ENCODE measurements around the gene E2F4. TPM values are rescaled to one million over a fixed set of nuclear protein-coding genes. Genes with fewer than 3 reads are reported as not detected.

E2F4 gene
- total and polyA plus RNA-seq, 2 of the 13 experiments (the other 11 are each of a cell fraction or from before 2014, with no cell fraction given) = 84.8 to 91.2 TPM

DNA sequence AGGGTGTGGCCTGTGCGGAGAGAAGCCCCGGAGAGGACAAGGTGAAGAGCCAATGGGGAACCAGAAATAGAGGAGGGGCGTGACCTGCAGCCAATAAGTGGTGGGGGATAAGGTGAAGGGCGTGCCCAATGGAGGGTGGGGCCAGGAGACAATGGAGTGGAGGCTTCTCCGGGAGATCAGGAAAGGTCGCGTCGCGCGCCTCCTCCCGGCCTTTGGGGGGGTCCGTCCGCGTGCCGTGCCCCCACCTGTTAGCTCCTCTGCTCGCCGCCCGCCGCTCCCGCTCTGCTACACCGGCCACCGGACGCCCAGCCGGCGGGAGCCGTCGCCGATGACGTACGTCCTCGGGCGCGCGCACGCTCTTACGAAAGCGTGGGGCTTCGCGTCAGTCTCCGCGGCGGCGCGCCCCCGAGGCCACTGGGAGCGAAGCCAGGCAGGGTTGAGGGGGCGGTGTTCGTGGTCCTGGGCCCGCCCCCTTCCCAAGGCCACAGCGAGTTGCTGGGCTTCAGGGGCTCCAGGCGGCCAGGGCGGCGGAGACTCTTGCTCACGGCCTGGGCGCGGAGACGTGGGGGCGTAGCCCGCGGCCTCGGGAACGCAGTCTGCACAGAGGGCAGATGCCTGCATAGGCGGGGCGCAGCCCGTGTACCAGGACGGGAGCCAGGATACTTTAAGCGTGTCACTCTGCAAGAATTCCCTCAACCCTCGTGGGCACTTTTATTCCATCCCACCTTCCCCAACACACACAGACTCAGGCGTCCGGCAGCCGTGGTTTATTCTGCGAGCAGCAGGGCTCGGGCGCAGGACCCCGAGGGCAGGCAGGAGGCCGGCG is 8.1 kb upstream of the E2F4 start, which contains the start of gene MATCAP1 (continued):
- TF ChIP-seq, protein P1, sequence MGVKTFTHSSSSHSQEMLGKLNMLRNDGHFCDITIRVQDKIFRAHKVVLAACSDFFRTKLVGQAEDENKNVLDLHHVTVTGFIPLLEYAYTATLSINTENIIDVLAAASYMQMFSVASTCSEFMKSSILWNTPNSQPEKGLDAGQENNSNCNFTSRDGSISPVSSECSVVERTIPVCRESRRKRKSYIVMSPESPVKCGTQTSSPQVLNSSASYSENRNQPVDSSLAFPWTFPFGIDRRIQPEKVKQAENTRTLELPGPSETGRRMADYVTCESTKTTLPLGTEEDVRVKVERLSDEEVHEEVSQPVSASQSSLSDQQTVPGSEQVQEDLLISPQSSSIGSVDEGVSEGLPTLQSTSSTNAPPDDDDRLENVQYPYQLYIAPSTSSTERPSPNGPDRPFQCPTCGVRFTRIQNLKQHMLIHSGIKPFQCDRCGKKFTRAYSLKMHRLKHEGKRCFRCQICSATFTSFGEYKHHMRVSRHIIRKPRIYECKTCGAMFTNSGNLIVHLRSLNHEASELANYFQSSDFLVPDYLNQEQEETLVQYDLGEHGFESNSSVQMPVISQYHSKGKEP (CRISPR knock-in tag; IDR thresholded peaks at IDR 0.05) = no peak
- TF ChIP-seq, protein P2, sequence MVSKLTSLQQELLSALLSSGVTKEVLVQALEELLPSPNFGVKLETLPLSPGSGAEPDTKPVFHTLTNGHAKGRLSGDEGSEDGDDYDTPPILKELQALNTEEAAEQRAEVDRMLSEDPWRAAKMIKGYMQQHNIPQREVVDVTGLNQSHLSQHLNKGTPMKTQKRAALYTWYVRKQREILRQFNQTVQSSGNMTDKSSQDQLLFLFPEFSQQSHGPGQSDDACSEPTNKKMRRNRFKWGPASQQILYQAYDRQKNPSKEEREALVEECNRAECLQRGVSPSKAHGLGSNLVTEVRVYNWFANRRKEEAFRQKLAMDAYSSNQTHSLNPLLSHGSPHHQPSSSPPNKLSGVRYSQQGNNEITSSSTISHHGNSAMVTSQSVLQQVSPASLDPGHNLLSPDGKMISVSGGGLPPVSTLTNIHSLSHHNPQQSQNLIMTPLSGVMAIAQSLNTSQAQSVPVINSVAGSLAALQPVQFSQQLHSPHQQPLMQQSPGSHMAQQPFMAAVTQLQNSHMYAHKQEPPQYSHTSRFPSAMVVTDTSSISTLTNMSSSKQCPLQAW (CRISPR knock-in tag; IDR thresholded peaks at IDR 0.05) = no peak; the same call in 1 of the 2 replicates
- TF ChIP-seq MED1 (CRISPR knock-in tag; IDR thresholded peaks at IDR 0.05) (0 out of 2 replicates have a peak, but pooled peaks have one; percentile 63), HDAC1 (CRISPR knock-in tag; IDR thresholded peaks at IDR 0.05) (peak; percentile 91), XBP1 (CRISPR knock-in tag; IDR thresholded peaks at IDR 0.05) (no peak; the same call in 1 of the 2 replicates), SMC3 (IDR thresholded peaks at IDR 0.05; ENCODE audit: low read length) (no peak), STAT5B (CRISPR knock-in tag; IDR thresholded peaks at IDR 0.05) (no peak), ZNF678 (CRISPR knock-in tag; IDR thresholded peaks at IDR 0.05) (0 out of 2 replicates have a peak, but pooled peaks have one; percentile 84), GZF1 (CRISPR knock-in tag; IDR thresholded peaks at IDR 0.05) (0 out of 2 replicates have a peak, but pooled peaks have one; percentile 41), FOXA1 (IDR thresholded peaks at IDR 0.05) (no peak), FOXA1 (CRISPR knock-in tag; IDR thresholded peaks at IDR 0.05) (0 out of 2 replicates have a peak, but pooled peaks have one; percentile 7)
- TF ChIP-seq, protein P3, sequence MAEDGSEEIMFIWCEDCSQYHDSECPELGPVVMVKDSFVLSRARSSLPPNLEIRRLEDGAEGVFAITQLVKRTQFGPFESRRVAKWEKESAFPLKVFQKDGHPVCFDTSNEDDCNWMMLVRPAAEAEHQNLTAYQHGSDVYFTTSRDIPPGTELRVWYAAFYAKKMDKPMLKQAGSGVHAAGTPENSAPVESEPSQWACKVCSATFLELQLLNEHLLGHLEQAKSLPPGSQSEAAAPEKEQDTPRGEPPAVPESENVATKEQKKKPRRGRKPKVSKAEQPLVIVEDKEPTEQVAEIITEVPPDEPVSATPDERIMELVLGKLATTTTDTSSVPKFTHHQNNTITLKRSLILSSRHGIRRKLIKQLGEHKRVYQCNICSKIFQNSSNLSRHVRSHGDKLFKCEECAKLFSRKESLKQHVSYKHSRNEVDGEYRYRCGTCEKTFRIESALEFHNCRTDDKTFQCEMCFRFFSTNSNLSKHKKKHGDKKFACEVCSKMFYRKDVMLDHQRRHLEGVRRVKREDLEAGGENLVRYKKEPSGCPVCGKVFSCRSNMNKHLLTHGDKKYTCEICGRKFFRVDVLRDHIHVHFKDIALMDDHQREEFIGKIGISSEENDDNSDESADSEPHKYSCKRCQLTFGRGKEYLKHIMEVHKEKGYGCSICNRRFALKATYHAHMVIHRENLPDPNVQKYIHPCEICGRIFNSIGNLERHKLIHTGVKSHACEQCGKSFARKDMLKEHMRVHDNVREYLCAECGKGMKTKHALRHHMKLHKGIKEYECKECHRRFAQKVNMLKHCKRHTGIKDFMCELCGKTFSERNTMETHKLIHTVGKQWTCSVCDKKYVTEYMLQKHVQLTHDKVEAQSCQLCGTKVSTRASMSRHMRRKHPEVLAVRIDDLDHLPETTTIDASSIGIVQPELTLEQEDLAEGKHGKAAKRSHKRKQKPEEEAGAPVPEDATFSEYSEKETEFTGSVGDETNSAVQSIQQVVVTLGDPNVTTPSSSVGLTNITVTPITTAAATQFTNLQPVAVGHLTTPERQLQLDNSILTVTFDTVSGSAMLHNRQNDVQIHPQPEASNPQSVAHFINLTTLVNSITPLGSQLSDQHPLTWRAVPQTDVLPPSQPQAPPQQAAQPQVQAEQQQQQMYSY (CRISPR knock-in tag; IDR thresholded peaks at IDR 0.05) = no peak
- TF ChIP-seq, protein P4, sequence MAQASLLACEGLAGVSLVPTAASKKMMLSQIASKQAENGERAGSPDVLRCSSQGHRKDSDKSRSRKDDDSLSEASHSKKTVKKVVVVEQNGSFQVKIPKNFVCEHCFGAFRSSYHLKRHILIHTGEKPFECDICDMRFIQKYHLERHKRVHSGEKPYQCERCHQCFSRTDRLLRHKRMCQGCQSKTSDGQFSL (CRISPR knock-in tag; IDR thresholded peaks at IDR 0.05) = peak; percentile 84
- TF ChIP-seq, protein P5, sequence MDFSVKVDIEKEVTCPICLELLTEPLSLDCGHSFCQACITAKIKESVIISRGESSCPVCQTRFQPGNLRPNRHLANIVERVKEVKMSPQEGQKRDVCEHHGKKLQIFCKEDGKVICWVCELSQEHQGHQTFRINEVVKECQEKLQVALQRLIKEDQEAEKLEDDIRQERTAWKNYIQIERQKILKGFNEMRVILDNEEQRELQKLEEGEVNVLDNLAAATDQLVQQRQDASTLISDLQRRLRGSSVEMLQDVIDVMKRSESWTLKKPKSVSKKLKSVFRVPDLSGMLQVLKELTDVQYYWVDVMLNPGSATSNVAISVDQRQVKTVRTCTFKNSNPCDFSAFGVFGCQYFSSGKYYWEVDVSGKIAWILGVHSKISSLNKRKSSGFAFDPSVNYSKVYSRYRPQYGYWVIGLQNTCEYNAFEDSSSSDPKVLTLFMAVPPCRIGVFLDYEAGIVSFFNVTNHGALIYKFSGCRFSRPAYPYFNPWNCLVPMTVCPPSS (IDR thresholded peaks at IDR 0.05) = no peak
- TF ChIP-seq, protein P6, sequence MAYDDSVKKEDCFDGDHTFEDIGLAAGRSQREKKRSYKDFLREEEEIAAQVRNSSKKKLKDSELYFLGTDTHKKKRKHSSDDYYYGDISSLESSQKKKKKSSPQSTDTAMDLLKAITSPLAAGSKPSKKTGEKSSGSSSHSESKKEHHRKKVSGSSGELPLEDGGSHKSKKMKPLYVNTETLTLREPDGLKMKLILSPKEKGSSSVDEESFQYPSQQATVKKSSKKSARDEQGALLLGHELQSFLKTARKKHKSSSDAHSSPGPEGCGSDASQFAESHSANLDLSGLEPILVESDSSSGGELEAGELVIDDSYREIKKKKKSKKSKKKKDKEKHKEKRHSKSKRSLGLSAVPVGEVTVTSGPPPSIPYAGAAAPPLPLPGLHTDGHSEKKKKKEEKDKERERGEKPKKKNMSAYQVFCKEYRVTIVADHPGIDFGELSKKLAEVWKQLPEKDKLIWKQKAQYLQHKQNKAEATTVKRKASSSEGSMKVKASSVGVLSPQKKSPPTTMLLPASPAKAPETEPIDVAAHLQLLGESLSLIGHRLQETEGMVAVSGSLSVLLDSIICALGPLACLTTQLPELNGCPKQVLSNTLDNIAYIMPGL (CRISPR knock-in tag; IDR thresholded peaks at IDR 0.05; ENCODE audit: borderline replicate concordance in 1 of 2, low read depth in 1 of 2) = peak; percentile 88 to 94
- TF ChIP-seq, protein P7, sequence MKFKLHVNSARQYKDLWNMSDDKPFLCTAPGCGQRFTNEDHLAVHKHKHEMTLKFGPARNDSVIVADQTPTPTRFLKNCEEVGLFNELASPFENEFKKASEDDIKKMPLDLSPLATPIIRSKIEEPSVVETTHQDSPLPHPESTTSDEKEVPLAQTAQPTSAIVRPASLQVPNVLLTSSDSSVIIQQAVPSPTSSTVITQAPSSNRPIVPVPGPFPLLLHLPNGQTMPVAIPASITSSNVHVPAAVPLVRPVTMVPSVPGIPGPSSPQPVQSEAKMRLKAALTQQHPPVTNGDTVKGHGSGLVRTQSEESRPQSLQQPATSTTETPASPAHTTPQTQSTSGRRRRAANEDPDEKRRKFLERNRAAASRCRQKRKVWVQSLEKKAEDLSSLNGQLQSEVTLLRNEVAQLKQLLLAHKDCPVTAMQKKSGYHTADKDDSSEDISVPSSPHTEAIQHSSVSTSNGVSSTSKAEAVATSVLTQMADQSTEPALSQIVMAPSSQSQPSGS (CRISPR knock-in tag; IDR thresholded peaks at IDR 0.05) = peak; percentile 76
